Liver (tissue), 3 donors: ENCODE measurements around the gene FOCAD.

Source experiments
- CTCF ChIP-seq: fragments of 150-350 bp; IDR thresholded peaks from 2 replicates; pipeline ENCODE4 v1.5.1; 2017; ENCODE audit warnings: improper control_type of control experiment, low read depth, low read length; ENCODE audit not compliant: missing input control
- HNF4G ChIP-seq: IDR thresholded peaks from 2 replicates; pipeline ENCODE4 v1.6.1; 2016; ENCODE audit warnings: antibody characterized with exemption
- JUND ChIP-seq, 2 donors: IDR thresholded peaks; 2 replicates each; pipeline ENCODE4 v1.6.1; 2016; ENCODE audit warnings: antibody characterized with exemption in 2 of 2
- MAX ChIP-seq: IDR thresholded peaks from 2 replicates; pipeline ENCODE4 v1.6.1; 2016; ENCODE audit warnings: antibody characterized with exemption
- REST ChIP-seq: IDR thresholded peaks from 2 replicates; pipeline ENCODE4 v1.6.1; 2016; ENCODE audit warnings: antibody characterized with exemption, mild to moderate bottlenecking
- SP1 ChIP-seq: IDR thresholded peaks from 2 replicates; pipeline ENCODE4 v1.6.1; 2018; ENCODE audit warnings: antibody characterized with exemption, mild to moderate bottlenecking
- TAF1 ChIP-seq: conservative IDR thresholded peaks from 2 replicates; pipeline ENCODE4 v1.6.1; 2016; ENCODE audit warnings: antibody characterized with exemption, mild to moderate bottlenecking
- donor health status: healthy.
- donor health status: healthy.

- TF ChIP-seq CTCF (no peak), TAF1 (no peak), REST (no peak), JUND (IDR thresholded peaks at IDR 0.05) (no peak), SP1 (no peak), MAX (no peak), HNF4G (no peak)
These were observed 186.1 kb downstream of the FOCAD start for GRCh38 chr9:20870115-20870514.
